Measurements from ENCODE around the gene FAM3B. TPM values are rescaled to one million over a fixed set of nuclear protein-coding genes. Genes with fewer than 3 reads are reported as not detected.

Gene FAM3B, protein sequence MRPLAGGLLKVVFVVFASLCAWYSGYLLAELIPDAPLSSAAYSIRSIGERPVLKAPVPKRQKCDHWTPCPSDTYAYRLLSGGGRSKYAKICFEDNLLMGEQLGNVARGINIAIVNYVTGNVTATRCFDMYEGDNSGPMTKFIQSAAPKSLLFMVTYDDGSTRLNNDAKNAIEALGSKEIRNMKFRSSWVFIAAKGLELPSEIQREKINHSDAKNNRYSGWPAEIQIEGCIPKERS
- not detected for total RNA-seq

DNA sequence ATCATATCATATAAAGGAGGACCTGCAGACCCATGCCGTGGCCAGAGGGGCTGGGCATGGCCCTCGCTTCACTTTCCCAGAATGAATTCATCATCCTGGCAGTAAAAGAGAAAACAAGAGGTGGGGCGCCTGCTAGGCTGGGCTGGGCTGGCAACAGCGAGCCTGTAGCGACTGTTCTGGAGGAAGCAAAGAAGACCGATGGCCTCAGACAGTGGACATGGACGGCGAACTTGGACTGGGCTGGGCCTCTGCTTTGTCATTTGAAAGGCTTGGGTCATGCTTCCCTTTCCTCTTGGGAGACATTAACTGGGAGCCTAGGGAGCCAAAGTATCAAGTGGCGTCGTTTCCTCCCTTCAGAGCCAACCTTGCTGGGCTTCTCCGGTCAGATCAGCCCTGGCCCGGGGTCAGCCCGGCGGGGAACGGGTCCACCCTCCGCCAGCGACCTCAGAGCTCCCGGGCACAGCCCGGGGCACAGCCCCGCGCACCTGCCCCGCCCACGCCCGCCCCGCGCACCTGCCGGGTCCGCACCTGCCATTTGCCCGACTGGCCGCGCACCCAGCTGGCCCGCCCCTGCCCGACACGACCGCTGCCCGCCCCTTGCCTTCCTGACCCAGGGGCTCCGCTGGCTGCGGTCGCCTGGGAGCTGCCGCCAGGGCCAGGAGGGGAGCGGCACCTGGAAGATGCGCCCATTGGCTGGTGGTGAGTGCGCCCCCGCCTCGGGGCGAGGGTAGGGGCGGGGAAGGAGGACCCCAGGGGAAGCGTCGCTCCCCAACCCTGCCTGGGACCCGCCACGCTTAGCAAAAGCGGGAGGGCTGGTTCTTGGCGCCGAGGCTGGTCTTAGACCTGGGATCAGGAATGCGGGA, at the start of gene FAM3B:
FAM3B (plus strand) TSS at position 602 of the 863 bp plus-strand sequence; CDS start at position 681, 79 bp downstream.
- in situ Hi-C loops (cut with MboI; ENCODE audit: low sequenced_read_pairs in 4 of 4) (loop anchor here in 1 of 4 donors (25.0 kb wide), 1 partner anchor 146 kb away; no protein-coding TSS in a partner anchor), intact Hi-C loops (cut with DNase I; ENCODE audit: low total_unique reads) (no loop called here)
- Histone ChIP-seq H3K27ac (no peak within 1 kb of the TSS), H3K36me3 (no peaks in the 10 kb centered on the region), H3K9me3 (no peaks in the 10 kb centered on the region), H3K4me1 (peaks cover 0 to 2% of the 10 kb centered on the region in 2 donors), H3K27me3 (peaks cover 11 to 25% (median 15%) of the 10 kb centered on the region in 3 donors), H3K4me3 (peak within 1 kb of the TSS in 3 of 4 donors; percentile 13 to 27 (median 20))
- no peak for ATAC-seq
- DNase-seq: no peak
- TF ChIP-seq, protein P1, sequence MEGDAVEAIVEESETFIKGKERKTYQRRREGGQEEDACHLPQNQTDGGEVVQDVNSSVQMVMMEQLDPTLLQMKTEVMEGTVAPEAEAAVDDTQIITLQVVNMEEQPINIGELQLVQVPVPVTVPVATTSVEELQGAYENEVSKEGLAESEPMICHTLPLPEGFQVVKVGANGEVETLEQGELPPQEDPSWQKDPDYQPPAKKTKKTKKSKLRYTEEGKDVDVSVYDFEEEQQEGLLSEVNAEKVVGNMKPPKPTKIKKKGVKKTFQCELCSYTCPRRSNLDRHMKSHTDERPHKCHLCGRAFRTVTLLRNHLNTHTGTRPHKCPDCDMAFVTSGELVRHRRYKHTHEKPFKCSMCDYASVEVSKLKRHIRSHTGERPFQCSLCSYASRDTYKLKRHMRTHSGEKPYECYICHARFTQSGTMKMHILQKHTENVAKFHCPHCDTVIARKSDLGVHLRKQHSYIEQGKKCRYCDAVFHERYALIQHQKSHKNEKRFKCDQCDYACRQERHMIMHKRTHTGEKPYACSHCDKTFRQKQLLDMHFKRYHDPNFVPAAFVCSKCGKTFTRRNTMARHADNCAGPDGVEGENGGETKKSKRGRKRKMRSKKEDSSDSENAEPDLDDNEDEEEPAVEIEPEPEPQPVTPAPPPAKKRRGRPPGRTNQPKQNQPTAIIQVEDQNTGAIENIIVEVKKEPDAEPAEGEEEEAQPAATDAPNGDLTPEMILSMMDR (IDR thresholded peaks at IDR 0.05 in 4 of 5, conservative IDR thresholded peaks at IDR 0.05 in 1 of 5): no peak
- no peak for TF ChIP-seq POLR2A (IDR thresholded peaks at IDR 0.05)

DNA sequence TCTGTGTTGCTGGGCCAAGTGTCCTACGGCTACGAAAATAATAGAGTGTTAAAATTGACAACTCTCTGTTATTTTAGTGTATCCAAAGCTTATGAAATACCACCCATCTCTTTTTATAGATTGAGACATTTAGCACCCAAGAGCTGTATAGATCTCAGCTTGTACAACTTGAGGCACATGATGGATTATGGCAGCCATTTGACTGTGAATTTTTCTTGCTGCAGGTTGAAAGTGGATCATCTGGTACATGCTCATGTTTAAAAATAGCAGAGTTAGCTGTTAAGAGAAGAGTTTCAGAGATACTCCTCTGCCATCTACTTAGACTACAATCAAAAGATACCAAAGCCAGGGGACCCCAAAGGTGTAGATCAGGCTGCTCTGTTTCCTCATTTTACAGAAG, 49.3 kb upstream of the FAM3B start:
- TF ChIP-seq, protein P1 (IDR thresholded peaks at IDR 0.05 in 4 of 5, conservative IDR thresholded peaks at IDR 0.05 in 1 of 5): no peak

DNA sequence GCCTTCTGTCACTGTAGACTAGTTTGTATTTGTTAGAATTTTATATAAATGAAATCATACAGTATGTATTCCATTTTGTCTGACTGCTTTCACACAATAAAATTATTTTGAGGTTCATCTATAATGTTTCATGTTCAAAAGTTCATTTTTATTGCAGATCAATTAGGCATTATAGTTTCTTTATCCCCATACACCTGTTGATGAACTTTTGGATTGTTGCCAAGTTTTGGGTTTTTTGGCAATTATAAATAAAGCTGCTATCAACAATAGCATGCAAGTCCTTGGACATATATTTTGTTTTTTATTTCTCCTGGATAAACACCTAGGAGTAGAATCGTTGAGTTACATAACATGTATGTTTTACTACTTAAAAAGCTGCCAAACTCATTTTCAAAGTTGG, 47.1 kb upstream of the FAM3B start:
- in situ Hi-C loops (cut with MboI; ENCODE audit: low sequenced_read_pairs in 4 of 4): no loop called here

More for the DNA sequence above, 49.3 kb upstream of the FAM3B start:
- Histone ChIP-seq H3K27me3 (no peaks in the 10 kb centered on the region), H3K9me3 (peaks cover 0 to 5% (median 0%) of the 10 kb centered on the region in 3 donors), H3K4me3 (no peak overlapping the region), H3K27ac (no peak overlapping the region), H3K36me3 (no peaks in the 10 kb centered on the region), H3K4me1 (no peaks in the 10 kb centered on the region)
- no peak for ATAC-seq
- in situ Hi-C loops (cut with MboI; ENCODE audit: low sequenced_read_pairs in 4 of 4) (no loop called here), intact Hi-C loops (cut with DNase I; ENCODE audit: low total_unique reads) (no loop called here)
- no peak for DNase-seq

DNA sequence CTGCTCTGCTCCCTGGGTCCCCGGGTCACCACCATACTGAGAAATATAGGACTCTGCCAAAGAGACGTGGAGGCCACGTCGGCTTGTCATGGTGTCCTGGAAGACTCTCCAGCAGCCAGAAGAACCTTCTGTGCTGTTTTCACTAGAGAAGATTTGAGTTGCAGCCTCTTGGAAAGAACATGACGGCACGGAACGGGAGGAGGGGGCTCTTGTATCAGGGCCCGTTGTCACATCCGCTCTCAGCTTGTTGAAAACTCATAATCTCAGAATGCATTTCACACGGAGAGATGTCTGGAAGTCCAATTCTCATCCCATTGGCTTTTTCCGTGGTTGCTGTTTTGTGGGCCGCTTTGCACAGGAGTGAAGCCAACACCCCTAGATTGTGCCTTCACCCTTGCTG, 39.4 kb upstream of the FAM3B start:
- Histone ChIP-seq H3K4me3 (no peak overlapping the region), H3K27ac (no peak overlapping the region), H3K4me1 (peaks cover 0 to 5% of the 10 kb centered on the region in 2 donors), H3K27me3 (no peaks in the 10 kb centered on the region), H3K9me3 (no peaks in the 10 kb centered on the region), H3K36me3 (peaks cover 0 to 8% of the 10 kb centered on the region in 2 donors)
- intact Hi-C loops (cut with DNase I; ENCODE audit: low total_unique reads): no loop called here
- in situ Hi-C loops (cut with MboI; ENCODE audit: low sequenced_read_pairs in 4 of 4): no loop called here
- TF ChIP-seq POLR2A (IDR thresholded peaks at IDR 0.05): no peak
- TF ChIP-seq, protein P1 (IDR thresholded peaks at IDR 0.05 in 4 of 5, conservative IDR thresholded peaks at IDR 0.05 in 1 of 5): no peak
- no peak for DNase-seq
- ATAC-seq: no peak

More for the DNA sequence above, 47.1 kb upstream of the FAM3B start:
- Histone ChIP-seq H3K4me3 (no peak overlapping the region), H3K27ac (no peak overlapping the region), H3K36me3 (no peaks in the 10 kb centered on the region), H3K27me3 (no peaks in the 10 kb centered on the region), H3K9me3 (peaks cover 0 to 5% (median 0%) of the 10 kb centered on the region in 3 donors), H3K4me1 (no peaks in the 10 kb centered on the region)
- DNase-seq: no peak
- ATAC-seq: no peak
- TF ChIP-seq, protein P1 (IDR thresholded peaks at IDR 0.05 in 4 of 5, conservative IDR thresholded peaks at IDR 0.05 in 1 of 5): no peak
- TF ChIP-seq POLR2A (IDR thresholded peaks at IDR 0.05): no peak
- intact Hi-C loops (cut with DNase I; ENCODE audit: low total_unique reads): no loop called here

All from gastrocnemius medialis (tissue), 4 donors.